HepG2 (cell line): ENCODE data around the gene UBC. TPM values are rescaled to one million over a fixed set of nuclear protein-coding genes. Genes with fewer than 3 reads are reported as not detected.
A peak's percentile ranks its signal among the peaks of the same experiment; 100 is the strongest.

Experiments used
- ATF3 ChIP-seq: sonication (generic); formaldehyde crosslinking; IDR thresholded peaks from 2 replicates; pipeline ENCODE4 v1.4.0; 2020; ENCODE audit warnings: missing genetic modification reagents
- IKZF5 ChIP-seq: IDR thresholded peaks from 2 replicates; pipeline ENCODE4 v1.6.1; 2018; ENCODE audit warnings: missing genetic modification reagents, mild to moderate bottlenecking, missing compliant biosample characterization
- MLLT10 ChIP-seq: sonication (generic); formaldehyde crosslinking; IDR thresholded peaks from 2 replicates; pipeline ENCODE4 v1.4.0; 2020; ENCODE audit warnings: missing genetic modification reagents
- MYC ChIP-seq: sonication (generic); formaldehyde crosslinking; IDR thresholded peaks from 2 replicates; pipeline ENCODE4 v1.9.0; 2021; ENCODE audit warnings: missing genetic modification reagents, borderline replicate concordance
- PAXIP1 ChIP-seq: sonication (generic); formaldehyde crosslinking; conservative IDR thresholded peaks from 2 replicates; pipeline ENCODE4 v1.4.0; 2020; ENCODE audit warnings: mild to moderate bottlenecking, missing genetic modification reagents, moderate library complexity
- PHF21A ChIP-seq: sonication (generic); formaldehyde crosslinking; IDR thresholded peaks from 2 replicates; pipeline ENCODE4 v1.5.0; 2020; ENCODE audit warnings: mild to moderate bottlenecking, missing genetic modification reagents
- POLR2AphosphoS5 ChIP-seq: IDR thresholded peaks from 2 replicates; pipeline ENCODE4 v1.6.1; 2012; ENCODE audit warnings: low read depth, low read length
- SNAI1 ChIP-seq: sonication (generic); formaldehyde crosslinking; IDR thresholded peaks from 2 replicates; pipeline ENCODE4 v1.5.0; 2020; ENCODE audit warnings: mild to moderate bottlenecking, missing genetic modification reagents, borderline replicate concordance
- TEAD3 ChIP-seq: optimal IDR thresholded peaks from 2 replicates; pipeline ENCODE3; 2016; ENCODE audit warnings: borderline replicate concordance
- ZC3H13 ChIP-seq: sonication (generic); formaldehyde crosslinking; IDR thresholded peaks from 2 replicates; pipeline ENCODE4 v1.8.1; 2023; ENCODE audit warnings: mild to moderate bottlenecking, missing genetic modification reagents, moderate library complexity
- polyA plus RNA-seq, 8 experiments: library from polyadenylated mRNA; depleted of rRNA in 3 of 8; stranded (reverse) in 7 of 8; unstranded in 1 of 8; fragments of >200 nt; fragmentation: Illumina TruSeq in 4 of 8; extraction: Trizol in 4 of 8; gene quantifications; 2 replicates each; pipeline versions ENCODE4 v1.2.1 to v1.2.3, GENCODE V29; 2011 to 2016; ENCODE audit warnings: low read depth in 4 of 8, missing spikeins in 1 of 8, mixed read lengths in 1 of 8; ENCODE audit not compliant: insufficient read depth in 1 of 8
- total RNA-seq, 5 experiments: library from RNA; depleted of rRNA; stranded (reverse); fragments of >200 nt; fragmentation: Illumina TruSeq; extraction: Trizol; gene quantifications; 2 replicates each; pipeline ENCODE4 v1.2.3, GENCODE V29; 2016; ENCODE audit warnings: low read depth in 1 of 5

UBC gene
- total and polyA plus RNA-seq, 2 of the 13 experiments (the other 11 are each of a cell fraction or from before 2014, with no cell fraction given), result 805 to 1,432 TPM

GRCh38 chr12:124881123-124881522 is 33.3 kb downstream of the UBC start (continued):
- TF ChIP-seq MLLT10 (CRISPR knock-in tag), result no peak
- TF ChIP-seq PHF21A, result 0 out of 2 replicates have a peak, but pooled peaks have one; percentile 46
- no peak for TF ChIP-seq ZC3H13
- peak; percentile 74 for TF ChIP-seq IKZF5
- 0 out of 2 replicates have a peak, but pooled peaks have one; percentile 12 for TF ChIP-seq ATF3 (CRISPR knock-in tag)
- TF ChIP-seq TEAD3 (CRISPR knock-in tag), result peak; percentile 99
- TF ChIP-seq SNAI1 (CRISPR knock-in tag), result no peak
- TF ChIP-seq MYC (CRISPR knock-in tag), result peak; percentile 49; the same call in 1 of the 2 replicates
- peak; percentile 84 for TF ChIP-seq PAXIP1 (CRISPR knock-in tag)
- peak; percentile 54 for TF ChIP-seq POLR2AphosphoS5
